Measurements from ENCODE around the gene UGT1A3. TPM values are rescaled to one million over a fixed set of nuclear protein-coding genes. Genes with fewer than 3 reads are reported as not detected.

Gene UGT1A3
- polyA plus RNA-seq, 1 donor (not counting 4 experiments of a cell fraction or from before 2014, with no cell fraction given), result 3.2 TPM

DNA sequence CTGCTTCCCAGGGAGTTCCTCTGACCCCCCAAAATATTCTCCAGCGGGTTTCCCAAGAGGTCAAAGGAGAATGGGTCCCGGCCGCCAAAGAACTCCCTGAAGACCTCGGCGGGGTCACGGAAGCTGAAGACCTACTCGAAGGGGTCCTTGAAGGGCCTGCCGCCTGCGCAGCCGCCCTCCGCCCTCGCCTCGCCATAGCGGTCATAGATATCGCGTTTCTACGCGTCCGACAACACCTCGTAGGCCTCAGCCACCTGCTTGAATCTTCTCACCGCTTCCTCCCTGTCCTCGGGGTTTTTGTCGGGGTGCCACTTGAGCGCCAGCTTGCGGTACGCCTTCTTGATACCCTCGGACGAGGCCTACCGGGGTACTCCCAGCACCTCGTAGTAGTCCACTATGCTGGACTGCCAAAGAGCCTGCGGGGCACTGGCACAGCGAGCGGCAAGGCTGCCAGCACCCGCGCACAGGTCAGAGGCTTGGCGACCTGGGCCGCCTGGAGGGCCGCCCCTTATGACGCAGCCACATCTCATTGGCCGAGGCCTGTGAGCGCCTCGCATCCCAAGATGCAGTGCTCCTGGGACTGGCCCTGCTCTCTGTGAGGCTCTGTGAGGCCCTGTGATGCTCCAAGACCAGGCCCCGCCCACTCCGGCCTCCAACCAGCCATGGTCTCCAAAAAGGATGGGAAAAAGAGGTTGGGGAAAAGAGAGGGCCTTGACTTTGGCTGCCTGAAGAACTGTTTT lies 26.2 kb downstream of the UGT1A3 start:
- Histone ChIP-seq H3K79me2 (ENCODE audit: control insufficient read depth, insufficient read depth, low read length) (peaks cover 2% of the 10 kb centered on the region), H4K20me1 (ENCODE audit: control insufficient read depth, extremely low read depth, insufficient read depth, low read length) (peaks cover 2% of the 10 kb centered on the region), H3K9me3 (ENCODE audit: control insufficient read depth, low read depth, low read length) (no peaks in the 10 kb centered on the region), H3K4me2 (ENCODE audit: control insufficient read depth, extremely low read depth, insufficient read depth, low read depth, low read length) (no peak overlapping the region), H2AFZ (ENCODE audit: control insufficient read depth, low read length) (no peak overlapping the region), H3K9ac (ENCODE audit: control insufficient read depth, extremely low read depth, insufficient read depth, low read length) (no peak overlapping the region), H3K27me3 (ENCODE audit: control insufficient read depth, extremely low read depth, insufficient read depth, low read length) (no peaks in the 10 kb centered on the region), H3K36me3 (ENCODE audit: control insufficient read depth in 2 of 2, extremely low read depth in 1 of 2, insufficient read depth in 2 of 2, low read length in 2 of 2) (peaks cover 2 to 11% of the 10 kb centered on the region in 2 experiments), H3K4me3 (ENCODE audit: control insufficient read depth in 2 of 3, extremely low read depth in 1 of 3, insufficient read depth in 2 of 3, low read depth in 1 of 3, low read length in 3 of 3) (no peak overlapping the region), H3K27ac (ENCODE audit: control insufficient read depth, insufficient read depth, low read length) (no peak overlapping the region), H3K4me1 (ENCODE audit: control insufficient read depth, extremely low read depth, insufficient read depth, low read length) (peaks cover under 1% of the 10 kb centered on the region), H3K9me1 (ENCODE audit: control insufficient read depth, extremely low read depth, insufficient read depth, low read length) (no peaks in the 10 kb centered on the region)
- no peak for DNase-seq (ENCODE audit: low read depth, low spot score)
- TF ChIP-seq, protein P1, sequence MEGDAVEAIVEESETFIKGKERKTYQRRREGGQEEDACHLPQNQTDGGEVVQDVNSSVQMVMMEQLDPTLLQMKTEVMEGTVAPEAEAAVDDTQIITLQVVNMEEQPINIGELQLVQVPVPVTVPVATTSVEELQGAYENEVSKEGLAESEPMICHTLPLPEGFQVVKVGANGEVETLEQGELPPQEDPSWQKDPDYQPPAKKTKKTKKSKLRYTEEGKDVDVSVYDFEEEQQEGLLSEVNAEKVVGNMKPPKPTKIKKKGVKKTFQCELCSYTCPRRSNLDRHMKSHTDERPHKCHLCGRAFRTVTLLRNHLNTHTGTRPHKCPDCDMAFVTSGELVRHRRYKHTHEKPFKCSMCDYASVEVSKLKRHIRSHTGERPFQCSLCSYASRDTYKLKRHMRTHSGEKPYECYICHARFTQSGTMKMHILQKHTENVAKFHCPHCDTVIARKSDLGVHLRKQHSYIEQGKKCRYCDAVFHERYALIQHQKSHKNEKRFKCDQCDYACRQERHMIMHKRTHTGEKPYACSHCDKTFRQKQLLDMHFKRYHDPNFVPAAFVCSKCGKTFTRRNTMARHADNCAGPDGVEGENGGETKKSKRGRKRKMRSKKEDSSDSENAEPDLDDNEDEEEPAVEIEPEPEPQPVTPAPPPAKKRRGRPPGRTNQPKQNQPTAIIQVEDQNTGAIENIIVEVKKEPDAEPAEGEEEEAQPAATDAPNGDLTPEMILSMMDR (optimal IDR thresholded peaks at IDR 0.05 in 1 of 3, IDR thresholded peaks at IDR 0.05 in 1 of 3, conservative IDR thresholded peaks at IDR 0.05 in 1 of 3; ENCODE audit: extremely low read depth in 1 of 3, insufficient read depth in 2 of 3, low read length in 3 of 3), result no peak
- no peak for TF ChIP-seq EZH2 (IDR thresholded peaks at IDR 0.05; ENCODE audit: low read length)
- dilution Hi-C loops (cut with MboI; ENCODE audit: extremely low pct_ligation_motif_present, low sequenced_read_pairs), result no loop called here
- FAIRE-seq, result no peak

DNA sequence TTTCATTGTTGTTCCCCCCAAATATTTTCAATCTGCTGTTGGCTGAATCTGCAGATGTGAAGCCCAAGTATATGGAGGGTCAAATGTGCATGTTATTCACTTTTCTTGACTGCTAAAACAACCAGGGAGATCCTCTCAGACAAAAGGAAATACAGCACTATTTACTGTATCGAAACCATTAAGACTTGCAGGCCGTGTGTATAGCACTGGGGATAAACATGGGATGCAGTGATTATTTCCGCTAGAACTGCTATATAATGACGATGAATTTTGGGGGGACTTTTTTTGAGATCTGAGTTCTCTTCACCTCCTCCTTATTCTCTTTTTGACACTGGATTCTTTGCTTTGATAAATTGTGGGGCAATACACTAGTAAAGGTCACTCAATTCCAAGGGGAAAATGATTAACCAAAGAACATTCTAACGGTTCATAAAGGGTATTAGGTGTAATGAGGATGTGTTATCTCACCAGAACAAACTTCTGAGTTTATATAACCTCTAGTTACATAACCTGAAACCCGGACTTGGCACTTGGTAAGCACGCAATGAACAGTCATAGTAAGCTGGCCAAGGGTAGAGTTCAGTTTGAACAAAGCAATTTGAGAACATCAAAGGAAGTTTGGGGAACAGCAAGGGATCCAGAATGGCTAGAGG lies 27.7 kb downstream of the UGT1A3 start:
- no peaks in the 10 kb centered on the region for H3K9me3 ChIP-seq (ENCODE audit: control insufficient read depth, low read depth, low read length)
- H3K9ac ChIP-seq (ENCODE audit: control insufficient read depth, extremely low read depth, insufficient read depth, low read length), result no peak overlapping the region
- H3K4me1 ChIP-seq (ENCODE audit: control insufficient read depth, extremely low read depth, insufficient read depth, low read length), result peaks cover 15% of the 10 kb centered on the region
- no peaks in the 10 kb centered on the region for H3K9me1 ChIP-seq (ENCODE audit: control insufficient read depth, extremely low read depth, insufficient read depth, low read length)
- no peaks in the 10 kb centered on the region for H3K27me3 ChIP-seq (ENCODE audit: control insufficient read depth, extremely low read depth, insufficient read depth, low read length)
- DNase-seq (ENCODE audit: low read depth, low spot score) (no peak), FAIRE-seq (no peak)
- TF ChIP-seq, protein P1 (optimal IDR thresholded peaks at IDR 0.05 in 1 of 3, IDR thresholded peaks at IDR 0.05 in 1 of 3, conservative IDR thresholded peaks at IDR 0.05 in 1 of 3; ENCODE audit: extremely low read depth in 1 of 3, insufficient read depth in 2 of 3, low read length in 3 of 3), result no peak
- no peak for TF ChIP-seq EZH2 (IDR thresholded peaks at IDR 0.05; ENCODE audit: low read length)
- dilution Hi-C loops (cut with MboI; ENCODE audit: extremely low pct_ligation_motif_present, low sequenced_read_pairs), result no loop called here
- H2AFZ ChIP-seq (ENCODE audit: control insufficient read depth, low read length), result no peak overlapping the region
- H3K4me3 ChIP-seq (ENCODE audit: control insufficient read depth in 2 of 3, extremely low read depth in 1 of 3, insufficient read depth in 2 of 3, low read depth in 1 of 3, low read length in 3 of 3), result no peak overlapping the region
- H3K79me2 ChIP-seq (ENCODE audit: control insufficient read depth, insufficient read depth, low read length), result peaks cover 4% of the 10 kb centered on the region
- H3K36me3 ChIP-seq (ENCODE audit: control insufficient read depth in 2 of 2, extremely low read depth in 1 of 2, insufficient read depth in 2 of 2, low read length in 2 of 2), result peaks cover 2 to 8% of the 10 kb centered on the region in 2 experiments
- peaks cover 2% of the 10 kb centered on the region for H4K20me1 ChIP-seq (ENCODE audit: control insufficient read depth, extremely low read depth, insufficient read depth, low read length)
- no peak overlapping the region for H3K27ac ChIP-seq (ENCODE audit: control insufficient read depth, insufficient read depth, low read length)
- no peak overlapping the region for H3K4me2 ChIP-seq (ENCODE audit: control insufficient read depth, extremely low read depth, insufficient read depth, low read depth, low read length)
